Measurements from ENCODE around the gene USP4.

USP4 gene

GRCh38 chr3:49260806-49261324 lies 79.0 kb downstream of the USP4 start:
- no peak for DNase-seq
- no peaks in the 10 kb centered on the region for H3K27me3 ChIP-seq (replicated peaks in 2 of 5; ENCODE audit: control insufficient read depth in 4 of 5, insufficient read depth in 5 of 5, low read length in 4 of 5)
- H3K36me3 ChIP-seq (ENCODE audit: control insufficient read depth in 4 of 4, insufficient read depth in 4 of 4, low read length in 3 of 4) = no peaks in the 10 kb centered on the region
- 93% methylated on average over 3 of the region's 5 CpGs for WGBS (ENCODE audit: insufficient coverage)
- H3K4me3 ChIP-seq (ENCODE audit: control insufficient read depth in 1 of 7, extremely low read depth in 1 of 7, insufficient read depth in 4 of 7, low read depth in 2 of 7, low read length in 6 of 7) = no peak overlapping the region
- CTCF ChIA-PET = no interaction called here
- H3K4me1 ChIP-seq (ENCODE audit: control extremely low read depth in 1 of 4, control insufficient read depth in 4 of 4, insufficient read depth in 4 of 4, low read length in 3 of 4) = peaks cover 0 to 4% (median 2%) of the 10 kb centered on the region in 4 experiments
- POLR2A ChIA-PET = no interaction called here
- no peaks in the 10 kb centered on the region for H3K9me3 ChIP-seq (ENCODE audit: control extremely low read depth in 1 of 5, control insufficient read depth in 4 of 5, insufficient read depth in 2 of 5, low read depth in 1 of 5, low read length in 4 of 5)
- no peak overlapping the region for H3K27ac ChIP-seq (ENCODE audit: insufficient read depth in 1 of 2, low read depth in 1 of 2, low read length in 2 of 2, poor library complexity in 1 of 2, severe bottlenecking in 2 of 2)

DNA sequence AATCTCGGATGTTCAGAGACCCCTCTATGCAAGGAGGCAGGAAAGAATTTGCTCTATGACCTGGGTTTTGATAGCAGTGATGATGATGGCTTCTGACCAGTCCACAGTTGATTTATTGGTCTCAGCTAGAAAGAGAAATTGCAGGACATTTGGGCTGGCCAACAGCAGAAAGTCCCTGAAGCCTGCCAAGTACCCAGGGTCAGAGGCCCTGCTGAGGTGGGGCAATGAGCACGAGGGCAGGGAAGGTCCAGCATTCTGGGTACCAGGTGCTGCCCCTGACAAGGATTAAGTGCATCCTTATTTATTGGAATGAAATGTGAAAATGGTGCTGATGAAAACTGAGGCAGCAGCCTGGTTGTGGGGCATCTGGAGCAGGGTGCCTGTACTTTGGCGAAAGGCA lies 82.7 kb downstream of the USP4 start:
- 100% methylated on average over 3 of the region's 3 CpGs for WGBS (ENCODE audit: insufficient coverage)
- no peak overlapping the region for H3K27ac ChIP-seq (ENCODE audit: insufficient read depth in 1 of 2, low read depth in 1 of 2, low read length in 2 of 2, poor library complexity in 1 of 2, severe bottlenecking in 2 of 2)
- ChIA-PET POLR2A (no interaction called here), CTCF (no interaction called here)
- H3K36me3 ChIP-seq (ENCODE audit: control insufficient read depth in 4 of 4, insufficient read depth in 4 of 4, low read length in 3 of 4) = no peaks in the 10 kb centered on the region
- no peak for DNase-seq
- peaks cover 0 to 16% (median 8%) of the 10 kb centered on the region in 4 experiments for H3K4me1 ChIP-seq (ENCODE audit: control extremely low read depth in 1 of 4, control insufficient read depth in 4 of 4, insufficient read depth in 4 of 4, low read length in 3 of 4)
- H3K9me3 ChIP-seq (ENCODE audit: control extremely low read depth in 1 of 5, control insufficient read depth in 4 of 5, insufficient read depth in 2 of 5, low read depth in 1 of 5, low read length in 4 of 5) = no peaks in the 10 kb centered on the region
- H3K4me3 ChIP-seq (ENCODE audit: control insufficient read depth in 1 of 7, extremely low read depth in 1 of 7, insufficient read depth in 4 of 7, low read depth in 2 of 7, low read length in 6 of 7) = no peak overlapping the region
- H3K27me3 ChIP-seq (replicated peaks in 2 of 5; ENCODE audit: control insufficient read depth in 4 of 5, insufficient read depth in 5 of 5, low read length in 4 of 5) = no peaks in the 10 kb centered on the region

DNA sequence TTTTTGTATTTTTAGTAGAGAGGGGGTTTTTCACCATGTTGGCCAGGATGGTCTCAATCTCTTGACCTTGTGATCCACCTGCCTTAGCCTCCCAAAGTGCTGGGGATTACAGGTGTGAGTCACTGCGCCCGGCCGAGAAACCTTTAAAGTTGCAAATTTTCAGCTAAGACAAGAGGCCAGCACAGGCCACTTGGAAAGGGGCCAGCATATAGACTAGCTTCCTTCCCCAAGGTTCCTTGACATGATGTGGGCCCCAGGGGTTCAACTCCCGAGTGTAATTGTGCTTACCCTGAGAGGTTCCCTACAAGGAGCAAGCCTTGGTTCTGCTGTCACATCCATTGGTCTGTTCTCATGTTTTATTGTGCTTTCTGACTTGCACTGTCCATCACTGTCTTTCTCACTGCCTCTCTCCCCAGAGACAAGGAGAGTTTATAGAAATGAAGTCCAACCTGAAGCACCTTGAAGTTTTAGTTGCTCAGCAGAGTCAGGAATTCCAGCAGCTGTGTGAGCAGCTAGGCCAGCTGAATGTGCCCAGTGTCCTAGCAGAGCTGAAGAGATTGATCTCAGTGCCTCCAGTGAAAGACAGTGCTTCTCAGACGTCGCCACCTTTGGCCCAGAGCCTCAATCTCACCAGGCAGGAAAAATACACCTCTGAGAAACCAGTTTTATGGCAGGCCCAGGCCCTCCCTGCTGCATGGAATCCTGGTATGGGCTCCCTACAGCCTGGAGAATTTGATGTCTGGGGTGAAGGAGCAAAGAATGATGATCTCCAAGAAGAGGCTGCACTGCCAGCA lies 83.9 kb downstream of the USP4 start:
- CTCF ChIA-PET = interaction anchor here (1.5 to 1.6 kb wide), 2 partner anchors 16 to 85 kb away, joined by 7 read pairs; partner anchors contain the start of gene KLHDC8B
- peaks cover 0 to 16% (median 8%) of the 10 kb centered on the region in 4 experiments for H3K4me1 ChIP-seq (ENCODE audit: control extremely low read depth in 1 of 4, control insufficient read depth in 4 of 4, insufficient read depth in 4 of 4, low read length in 3 of 4)
- no peak for DNase-seq
- POLR2A ChIA-PET = interaction anchor here (0.6 to 0.8 kb wide), 2 partner anchors 22 to 28 kb away, joined by 3 to 6 read pairs; no protein-coding TSS in a partner anchor
- H3K9me3 ChIP-seq (ENCODE audit: control extremely low read depth in 1 of 5, control insufficient read depth in 4 of 5, insufficient read depth in 2 of 5, low read depth in 1 of 5, low read length in 4 of 5) = no peaks in the 10 kb centered on the region
- 79% methylated on average over 6 of the region's 6 CpGs for WGBS (ENCODE audit: insufficient coverage)
- H3K27me3 ChIP-seq (replicated peaks in 2 of 5; ENCODE audit: control insufficient read depth in 4 of 5, insufficient read depth in 5 of 5, low read length in 4 of 5) = no peaks in the 10 kb centered on the region
- no peaks in the 10 kb centered on the region for H3K36me3 ChIP-seq (ENCODE audit: control insufficient read depth in 4 of 4, insufficient read depth in 4 of 4, low read length in 3 of 4)
- no peak overlapping the region for H3K4me3 ChIP-seq (ENCODE audit: control insufficient read depth in 1 of 7, extremely low read depth in 1 of 7, insufficient read depth in 4 of 7, low read depth in 2 of 7, low read length in 6 of 7)
- H3K27ac ChIP-seq (ENCODE audit: insufficient read depth in 1 of 2, low read depth in 1 of 2, low read length in 2 of 2, poor library complexity in 1 of 2, severe bottlenecking in 2 of 2) = no peak overlapping the region

DNA sequence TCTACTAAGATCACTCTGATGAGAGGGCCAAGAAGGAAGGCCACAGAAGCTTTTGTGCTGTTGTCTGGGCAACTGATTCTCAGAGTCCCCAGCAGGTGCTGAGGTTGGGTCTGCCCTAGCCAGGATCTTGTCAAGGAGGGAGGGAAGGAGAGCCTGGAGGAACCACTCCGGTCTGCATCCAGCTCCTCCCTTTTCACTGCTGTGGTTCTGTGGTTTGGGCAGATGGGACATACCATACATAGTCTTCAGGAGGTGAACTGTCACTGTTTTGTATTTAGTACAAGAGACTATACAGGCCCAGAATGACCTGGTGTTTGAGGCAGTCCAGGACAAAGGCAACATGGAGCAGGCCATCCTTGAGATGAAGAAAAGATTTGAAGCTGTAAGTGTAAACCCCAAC lies 84.7 kb downstream of the USP4 start:
- H3K36me3 ChIP-seq (ENCODE audit: control insufficient read depth in 4 of 4, insufficient read depth in 4 of 4, low read length in 3 of 4) = no peaks in the 10 kb centered on the region
- peaks cover 0 to 16% (median 8%) of the 10 kb centered on the region in 4 experiments for H3K4me1 ChIP-seq (ENCODE audit: control extremely low read depth in 1 of 4, control insufficient read depth in 4 of 4, insufficient read depth in 4 of 4, low read length in 3 of 4)
- CTCF ChIA-PET = interaction anchor here (0.6 to 1.6 kb wide), 4 partner anchors 16 to 316 kb away, joined by 3 to 7 read pairs (median 6); partner anchors contain the start of gene KLHDC8B
- DNase-seq = peak in 2 of 3 donors; percentile 71 to 78
- no CpG with 5 or more reads among the region's 1 CpG for WGBS (ENCODE audit: insufficient coverage)
- no peak overlapping the region for H3K27ac ChIP-seq (ENCODE audit: insufficient read depth in 1 of 2, low read depth in 1 of 2, low read length in 2 of 2, poor library complexity in 1 of 2, severe bottlenecking in 2 of 2)
- H3K27me3 ChIP-seq (replicated peaks in 2 of 5; ENCODE audit: control insufficient read depth in 4 of 5, insufficient read depth in 5 of 5, low read length in 4 of 5) = no peaks in the 10 kb centered on the region
- POLR2A ChIA-PET = interaction anchor here (0.6 to 0.8 kb wide), 2 partner anchors 21 to 29 kb away, joined by 3 to 6 read pairs; no protein-coding TSS in a partner anchor
- H3K4me3 ChIP-seq (ENCODE audit: control insufficient read depth in 1 of 7, extremely low read depth in 1 of 7, insufficient read depth in 4 of 7, low read depth in 2 of 7, low read length in 6 of 7) = no peak overlapping the region
- H3K9me3 ChIP-seq (ENCODE audit: control extremely low read depth in 1 of 5, control insufficient read depth in 4 of 5, insufficient read depth in 2 of 5, low read depth in 1 of 5, low read length in 4 of 5) = no peaks in the 10 kb centered on the region

GRCh38 chr3:49253512-49253911 lies 86.3 kb downstream of the USP4 start:
- H3K4me3 ChIP-seq (ENCODE audit: control insufficient read depth in 1 of 7, extremely low read depth in 1 of 7, insufficient read depth in 4 of 7, low read depth in 2 of 7, low read length in 6 of 7) = no peak overlapping the region
- H3K27me3 ChIP-seq (replicated peaks in 2 of 5; ENCODE audit: control insufficient read depth in 4 of 5, insufficient read depth in 5 of 5, low read length in 4 of 5) = no peaks in the 10 kb centered on the region
- no peak overlapping the region for H3K27ac ChIP-seq (ENCODE audit: insufficient read depth in 1 of 2, low read depth in 1 of 2, low read length in 2 of 2, poor library complexity in 1 of 2, severe bottlenecking in 2 of 2)
- no peaks in the 10 kb centered on the region for H3K9me3 ChIP-seq (ENCODE audit: control extremely low read depth in 1 of 5, control insufficient read depth in 4 of 5, insufficient read depth in 2 of 5, low read depth in 1 of 5, low read length in 4 of 5)
- H3K4me1 ChIP-seq (ENCODE audit: control extremely low read depth in 1 of 4, control insufficient read depth in 4 of 4, insufficient read depth in 4 of 4, low read length in 3 of 4) = peaks cover 0 to 16% (median 11%) of the 10 kb centered on the region in 4 experiments
- ChIA-PET CTCF (interaction anchor here (0.6 to 1.5 kb wide), 3 partner anchors 14 to 144 kb away, joined by 3 read pairs; no protein-coding TSS in a partner anchor), POLR2A (no interaction called here)
- H3K36me3 ChIP-seq (ENCODE audit: control insufficient read depth in 4 of 4, insufficient read depth in 4 of 4, low read length in 3 of 4) = no peaks in the 10 kb centered on the region
- 100% methylated on average over 1 of the region's 3 CpGs for WGBS (ENCODE audit: insufficient coverage)
- no peak for DNase-seq

- peak; percentile 21 to 71 (median 60) for DNase-seq
- no peak overlapping the region for H3K4me3 ChIP-seq (ENCODE audit: control insufficient read depth in 1 of 7, extremely low read depth in 1 of 7, insufficient read depth in 4 of 7, low read depth in 2 of 7, low read length in 6 of 7)
- ChIA-PET POLR2A (interaction anchor here (0.5 to 1.1 kb wide), 3 partner anchors 10 to 1460 kb away, joined by 3 to 5 read pairs (median 5); no protein-coding TSS in a partner anchor), CTCF (no interaction called here)
- H3K9me3 ChIP-seq (ENCODE audit: control extremely low read depth in 1 of 5, control insufficient read depth in 4 of 5, insufficient read depth in 2 of 5, low read depth in 1 of 5, low read length in 4 of 5) = no peaks in the 10 kb centered on the region
- no peak overlapping the region for H3K27ac ChIP-seq (ENCODE audit: insufficient read depth in 1 of 2, low read depth in 1 of 2, low read length in 2 of 2, poor library complexity in 1 of 2, severe bottlenecking in 2 of 2)
- H3K36me3 ChIP-seq (ENCODE audit: control insufficient read depth in 4 of 4, insufficient read depth in 4 of 4, low read length in 3 of 4) = no peaks in the 10 kb centered on the region
- no peaks in the 10 kb centered on the region for H3K27me3 ChIP-seq (replicated peaks in 2 of 5; ENCODE audit: control insufficient read depth in 4 of 5, insufficient read depth in 5 of 5, low read length in 4 of 5)
- peaks cover 0 to 6% (median 1%) of the 10 kb centered on the region in 4 experiments for H3K4me1 ChIP-seq (ENCODE audit: control extremely low read depth in 1 of 4, control insufficient read depth in 4 of 4, insufficient read depth in 4 of 4, low read length in 3 of 4)
Observed at GRCh38 chr3:49248840-49249227, 91.0 kb downstream of the USP4 start.

DNA sequence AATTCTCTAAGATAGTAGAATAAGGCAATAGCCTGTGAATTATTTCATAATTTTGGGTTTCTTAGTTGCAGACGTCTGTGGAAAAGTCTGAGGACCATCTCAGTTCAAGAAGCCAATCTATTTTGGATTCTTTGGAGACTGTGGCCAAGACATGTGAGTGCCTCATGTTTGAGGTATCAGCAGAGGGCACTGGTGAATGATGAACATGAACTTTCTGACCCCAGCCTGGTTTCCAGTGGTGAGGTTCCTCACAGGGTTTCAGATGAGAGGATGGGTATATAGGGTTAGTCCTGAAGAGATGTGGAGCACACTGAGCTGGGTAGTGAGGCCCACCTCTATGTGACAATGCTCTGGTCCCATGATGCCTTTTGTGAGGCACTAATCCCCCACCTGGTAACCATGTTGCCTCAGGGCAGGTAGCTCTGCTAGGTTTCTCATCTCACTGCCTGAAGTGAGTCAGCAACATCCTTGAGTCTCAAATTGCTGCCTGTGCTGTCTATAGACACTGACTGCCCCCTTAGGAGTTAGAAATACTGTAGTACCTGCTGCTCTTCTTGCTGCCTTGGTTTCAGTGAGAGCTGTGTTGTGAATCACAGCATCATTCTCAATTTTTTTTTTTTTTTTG lies 95.2 kb downstream of the USP4 start:
- Histone ChIP-seq H3K4me3 (ENCODE audit: control insufficient read depth in 1 of 7, extremely low read depth in 1 of 7, insufficient read depth in 4 of 7, low read depth in 2 of 7, low read length in 6 of 7) (no peak overlapping the region), H3K27me3 (replicated peaks in 2 of 5; ENCODE audit: control insufficient read depth in 4 of 5, insufficient read depth in 5 of 5, low read length in 4 of 5) (no peaks in the 10 kb centered on the region), H3K27ac (ENCODE audit: insufficient read depth in 1 of 2, low read depth in 1 of 2, low read length in 2 of 2, poor library complexity in 1 of 2, severe bottlenecking in 2 of 2) (no peak overlapping the region), H3K9me3 (ENCODE audit: control extremely low read depth in 1 of 5, control insufficient read depth in 4 of 5, insufficient read depth in 2 of 5, low read depth in 1 of 5, low read length in 4 of 5) (no peaks in the 10 kb centered on the region), H3K4me1 (ENCODE audit: control extremely low read depth in 1 of 4, control insufficient read depth in 4 of 4, insufficient read depth in 4 of 4, low read length in 3 of 4) (peaks cover 0 to 6% (median 1%) of the 10 kb centered on the region in 4 experiments), H3K36me3 (ENCODE audit: control insufficient read depth in 4 of 4, insufficient read depth in 4 of 4, low read length in 3 of 4) (no peaks in the 10 kb centered on the region)
- DNase-seq = peak in 1 of 3 donors; percentile 14
- POLR2A ChIA-PET = no interaction called here
- WGBS (ENCODE audit: insufficient coverage) = 92% methylated on average over 1 of the region's 1 CpG
- CTCF ChIA-PET = no interaction called here

Measured in common myeloid progenitor, CD34-positive (primary cell).